NOMO-1 (cell line): Measurements from ENCODE around the gene NFKB1.
"Not testable (repeated sequence)": the region's sequence is repeated elsewhere in the genome, so short reads cannot be mapped to it uniquely, and the experiment has no call there.

Source experiments
- DNase-seq, 2 experiments: peaks; one replicate each; lab custom pipeline; 2025; ENCODE audit not compliant: unreplicated experiment in 2 of 2; lab: John Stamatoyannopoulos, UW

NFKB1 gene

GRCh38 chr4:102596532-102596931, 95.4 kb downstream of the NFKB1 start:
- no peak for DNase-seq

GRCh38 chr4:102598086-102598761, 97.1 kb downstream of the NFKB1 start:
- DNase-seq: no peak

- DNase-seq: no peak
Observed at GRCh38 chr4:102598762-102599374, 97.7 kb downstream of the NFKB1 start.

- no peak for DNase-seq
Observed at GRCh38 chr4:102599455-102599854, 98.3 kb downstream of the NFKB1 start.

- no peak for DNase-seq
Observed at GRCh38 chr4:102599886-102600285, 98.7 kb downstream of the NFKB1 start.

GRCh38 chr4:102600689-102601088, 99.5 kb downstream of the NFKB1 start:
- no peak for DNase-seq

GRCh38 chr4:102601586-102602227, 100.5 kb downstream of the NFKB1 start:
- no peak for DNase-seq

- no peak for DNase-seq
Observed at GRCh38 chr4:102604222-102604940, 103.2 kb downstream of the NFKB1 start.

GRCh38 chr4:102606261-102606660, 105.1 kb downstream of the NFKB1 start:
- no peak for DNase-seq

- DNase-seq: no peak
Observed at GRCh38 chr4:102606846-102607450, 105.8 kb downstream of the NFKB1 start.

GRCh38 chr4:102608190-102608589, 107.0 kb downstream of the NFKB1 start:
- DNase-seq: no peak

GRCh38 chr4:102610007-102610406, 108.8 kb downstream of the NFKB1 start:
- no peak for DNase-seq

GRCh38 chr4:102610476-102610875, 109.3 kb downstream of the NFKB1 start:
- DNase-seq: no peak

GRCh38 chr4:102612210-102612609, 111.1 kb downstream of the NFKB1 start:
- DNase-seq: no peak

- no peak for DNase-seq
Observed at GRCh38 chr4:102612824-102613366, 111.7 kb downstream of the NFKB1 start.

GRCh38 chr4:102614801-102615200, 113.6 kb downstream of the NFKB1 start:
- no peak for DNase-seq

- no peak for DNase-seq
Observed at GRCh38 chr4:102616636-102617035, 115.5 kb downstream of the NFKB1 start.

GRCh38 chr4:102619021-102619420, 117.9 kb downstream of the NFKB1 start:
- not testable (repeated sequence) for DNase-seq

- not testable (repeated sequence) for DNase-seq
Observed at GRCh38 chr4:102619776-102620631, 118.8 kb downstream of the NFKB1 start.
